Measurements from ENCODE around the gene HUNK.
"Not testable (repeated sequence)": the region's sequence is repeated elsewhere in the genome, so short reads cannot be mapped to it uniquely, and the experiment has no call there.

HUNK gene

DNA sequence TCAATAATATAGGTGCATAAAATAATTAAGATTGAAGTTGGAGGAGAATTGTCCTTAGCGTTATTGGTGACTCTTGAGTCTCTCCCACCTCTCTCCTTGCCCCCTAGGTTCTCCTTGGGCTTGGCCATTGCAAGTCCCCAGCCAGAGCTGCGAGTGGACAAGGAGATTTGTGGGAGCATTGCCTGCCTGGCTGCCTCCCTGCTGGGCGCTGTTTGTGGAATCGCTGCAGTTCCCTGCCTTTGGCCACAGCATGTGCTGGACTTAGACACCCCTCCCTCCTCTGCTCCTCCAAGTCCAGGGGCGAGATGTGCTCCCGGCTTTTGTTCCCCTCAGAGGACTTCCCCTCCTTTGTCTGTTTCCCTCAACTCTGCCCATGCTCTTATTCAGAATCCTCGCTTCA, 21.9 kb upstream of the HUNK start:
- H3K27ac ChIP-seq = no peak overlapping the region
- POLR2A ChIA-PET (ENCODE audit: low non-redundant PET) = no interaction called here
- no peak for DNase-seq (ENCODE audit: low spot score)
- TF ChIP-seq CTCF (conservative IDR thresholded peaks at IDR 0.05; ENCODE audit: low read depth) = no peak
- CTCF ChIA-PET = interaction anchor here (0.7 kb wide), 1 partner anchor 16 kb away, joined by 3 read pairs; no protein-coding TSS in a partner anchor

DNA sequence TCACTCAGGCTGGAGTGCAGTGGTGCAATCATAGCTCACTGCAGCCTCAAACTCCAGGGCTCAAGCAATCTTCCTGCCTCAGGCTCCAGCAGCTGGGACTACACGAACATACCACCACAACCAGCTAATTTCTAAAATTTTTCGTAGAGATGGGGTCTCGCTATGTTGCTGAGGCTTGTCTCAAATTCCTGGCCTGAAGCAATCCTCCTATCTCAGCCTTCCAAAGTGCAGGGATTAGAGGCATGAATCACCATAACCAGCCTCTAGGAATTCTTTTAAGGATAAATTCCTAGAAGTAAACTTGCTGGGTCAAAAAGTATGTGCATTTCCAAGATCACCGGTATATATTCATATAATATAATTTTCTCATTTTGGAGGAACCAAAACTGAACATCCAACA, 17.6 kb upstream of the HUNK start:
- no peak for DNase-seq (ENCODE audit: low spot score)
- no peak overlapping the region for H3K27ac ChIP-seq
- no peak for TF ChIP-seq CTCF (conservative IDR thresholded peaks at IDR 0.05; ENCODE audit: low read depth)
- POLR2A ChIA-PET (ENCODE audit: low non-redundant PET) = no interaction called here
- CTCF ChIA-PET = interaction anchor here (0.6 to 1.0 kb wide), 2 partner anchors 11 to 775 kb away, joined by 3 read pairs; no protein-coding TSS in a partner anchor

DNA sequence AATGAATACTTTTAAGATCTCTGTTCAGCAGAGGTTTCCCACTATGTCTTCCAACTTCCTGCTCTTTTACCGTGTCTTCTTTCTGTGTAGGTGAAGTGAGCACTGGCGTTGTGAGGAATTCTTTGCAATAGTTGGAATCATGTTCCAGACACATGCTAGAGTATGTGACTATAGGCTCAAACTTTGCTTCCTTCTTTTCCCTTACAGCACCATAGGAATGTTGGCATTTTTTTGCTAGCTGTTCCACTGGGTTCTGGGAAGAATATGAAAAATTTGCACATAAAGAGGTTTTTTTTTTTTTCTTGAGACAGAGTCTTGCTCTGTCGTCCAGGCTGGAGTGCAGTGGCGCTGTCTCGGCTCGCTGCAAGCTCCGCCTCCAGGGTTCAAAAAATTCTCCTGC, 15.7 kb upstream of the HUNK start:
- CTCF ChIA-PET = interaction anchor here (0.6 kb wide), 1 partner anchor 872 kb away, joined by 3 read pairs; no protein-coding TSS in a partner anchor
- H3K27ac ChIP-seq = no peak overlapping the region
- POLR2A ChIA-PET (ENCODE audit: low non-redundant PET) = no interaction called here

DNA sequence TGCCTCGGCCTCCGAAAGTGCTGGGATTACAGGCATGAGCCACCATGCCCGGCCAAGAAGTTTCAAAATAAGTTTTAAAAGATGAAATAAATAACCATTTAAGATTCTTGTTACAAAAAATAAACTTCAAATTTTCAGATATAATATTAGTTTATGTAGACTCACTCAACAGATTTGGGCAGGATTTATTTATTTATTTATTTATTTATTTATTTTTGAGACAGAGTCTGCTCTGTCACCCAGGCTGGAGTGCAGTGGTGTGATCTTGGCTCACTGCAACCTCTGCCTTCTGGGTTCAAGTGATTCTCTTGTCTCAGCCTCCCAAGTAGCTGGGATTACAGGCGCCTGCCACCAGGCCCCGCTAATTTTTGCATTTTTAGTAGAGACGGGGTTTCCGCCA, 15.2 kb upstream of the HUNK start:
- CTCF ChIA-PET = interaction anchor here (0.6 kb wide), 1 partner anchor 871 kb away, joined by 3 read pairs; no protein-coding TSS in a partner anchor
- POLR2A ChIA-PET (ENCODE audit: low non-redundant PET) = not testable (repeated sequence)

More for the DNA sequence above, 15.7 kb upstream of the HUNK start:
- DNase-seq (ENCODE audit: low spot score) = no peak
- no peak for TF ChIP-seq CTCF (conservative IDR thresholded peaks at IDR 0.05; ENCODE audit: low read depth)

GRCh38 chr21:31860851-31861250, 12.0 kb upstream of the HUNK start:
- ChIA-PET CTCF (no interaction called here), POLR2A (ENCODE audit: low non-redundant PET) (no interaction called here)
- no peak for DNase-seq (ENCODE audit: low spot score)
- no peak overlapping the region for H3K27ac ChIP-seq
- no peak for TF ChIP-seq CTCF (conservative IDR thresholded peaks at IDR 0.05; ENCODE audit: low read depth)

More for the DNA sequence above, 15.2 kb upstream of the HUNK start:
- not testable (repeated sequence) for DNase-seq (ENCODE audit: low spot score); H3K27ac ChIP-seq

DNA sequence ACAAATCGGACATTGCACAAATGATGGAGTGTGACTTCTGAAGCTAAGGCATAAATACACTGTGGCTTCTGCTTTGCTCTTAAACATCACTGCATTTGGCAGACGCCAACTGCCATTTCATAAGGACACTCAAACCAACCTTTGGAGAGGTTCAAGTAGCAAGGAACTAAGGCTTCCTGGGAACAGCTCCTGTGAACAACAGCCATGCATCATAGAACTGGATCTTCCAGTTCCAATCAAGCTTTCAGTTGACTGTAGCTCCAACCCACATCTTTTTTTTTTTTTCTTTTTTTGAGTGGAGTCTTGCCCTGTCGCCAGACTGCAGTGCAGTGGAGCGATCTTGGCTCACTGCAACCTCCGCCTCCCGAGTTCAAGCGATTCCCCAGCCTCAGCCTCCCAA, 10.7 kb upstream of the HUNK start:
- no peak for TF ChIP-seq CTCF (conservative IDR thresholded peaks at IDR 0.05; ENCODE audit: low read depth)
- H3K27ac ChIP-seq = no peak overlapping the region
- CTCF ChIA-PET = interaction anchor here (0.6 to 1.1 kb wide), 4 partner anchors 81 to 491 kb away, joined by 3 to 5 read pairs (median 4); no protein-coding TSS in a partner anchor
- POLR2A ChIA-PET (ENCODE audit: low non-redundant PET) = no interaction called here
- DNase-seq (ENCODE audit: low spot score) = no peak

DNA sequence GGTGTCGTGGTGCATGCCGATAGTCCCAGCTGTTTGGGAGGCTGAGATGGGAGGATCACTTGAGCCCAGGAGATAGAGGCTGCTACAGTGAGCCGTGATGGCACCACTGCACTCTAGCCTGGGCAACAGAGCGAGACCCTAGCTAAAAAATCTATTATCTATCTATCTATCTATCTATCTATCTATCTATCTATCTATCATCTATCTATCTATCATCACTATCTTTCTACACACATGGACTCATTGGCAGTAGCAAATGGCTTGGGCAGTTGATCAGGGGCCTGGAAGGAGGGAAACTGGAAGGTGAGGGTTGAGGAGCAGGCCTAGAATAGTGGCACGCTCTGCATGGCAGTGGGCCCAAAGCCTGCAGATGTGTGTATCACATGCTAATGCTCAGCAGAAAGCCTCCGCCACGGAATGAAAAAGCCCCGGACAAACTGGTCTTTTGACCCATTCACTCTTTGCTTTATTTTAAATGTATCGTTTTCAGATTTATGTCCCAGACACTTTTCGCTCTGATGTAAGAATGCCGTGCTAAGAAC, 7.3 kb upstream of the HUNK start:
- no peak for TF ChIP-seq CTCF (conservative IDR thresholded peaks at IDR 0.05; ENCODE audit: low read depth)
- ChIA-PET CTCF (interaction anchor here (0.6 to 1.6 kb wide), 7 partner anchors 10 to 468 kb away, joined by 3 to 11 read pairs (median 4); no protein-coding TSS in a partner anchor), POLR2A (ENCODE audit: low non-redundant PET) (no interaction called here)
- no peak for DNase-seq (ENCODE audit: low spot score)
- no peak overlapping the region for H3K27ac ChIP-seq

All from RWPE1 (cell line).